ENCODE measurements around the gene SLC41A3. TPM values are rescaled to one million over a fixed set of nuclear protein-coding genes. Genes with fewer than 3 reads are reported as not detected.

Gene SLC41A3
- total and polyA plus RNA-seq, 10 of the 15 experiments (the other 5 are each of a cell fraction or from before 2014, with no cell fraction given), result 8.3 to 29.5 (median 16.7) TPM

DNA sequence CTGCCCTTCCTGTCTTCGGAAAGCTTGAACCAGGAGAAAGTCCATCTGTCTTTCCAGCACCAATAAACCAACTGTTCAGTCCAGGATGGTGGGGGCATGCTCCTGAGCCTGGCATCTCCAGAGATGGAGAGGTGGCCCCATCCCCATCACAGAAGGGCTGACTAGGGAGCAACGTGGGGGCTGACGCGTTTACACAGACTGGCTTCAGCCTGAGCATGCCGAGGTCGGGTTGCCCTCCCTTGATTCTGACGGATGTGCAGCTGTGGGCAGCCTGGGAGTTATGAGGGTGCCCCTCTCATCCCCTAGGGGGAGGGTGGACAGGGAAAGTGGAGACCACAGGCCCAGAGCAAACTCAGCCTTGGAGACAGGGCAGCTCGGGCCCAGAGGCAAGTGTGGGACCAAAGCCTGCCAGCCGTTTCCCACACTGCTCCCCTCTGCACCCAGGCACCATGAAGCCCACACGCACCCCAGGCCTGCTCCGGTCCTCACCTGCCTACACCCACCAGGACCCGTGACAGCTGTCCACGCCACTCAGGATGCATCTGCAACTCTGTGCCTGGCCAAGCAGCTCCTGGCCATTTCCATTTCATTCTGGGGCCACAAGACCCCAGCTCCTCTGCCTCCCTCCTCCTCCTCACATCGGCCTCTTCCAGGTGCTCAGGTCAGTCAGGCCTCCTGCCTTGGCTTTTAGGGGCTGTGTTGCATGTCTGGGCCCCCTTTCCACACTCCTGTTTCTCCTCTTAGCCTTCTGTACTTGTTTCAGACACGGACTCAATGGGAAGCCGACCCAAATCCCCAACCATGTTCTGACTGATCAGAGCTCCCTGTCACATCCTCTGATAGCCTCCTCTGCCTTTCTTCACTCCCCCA is 48.2 kb upstream of the SLC41A3 start:
- 28% methylated on average over 16 of the region's 16 CpGs for WGBS (ENCODE audit: insufficient coverage, insufficient replicate concordance, low lambda C conversion rate, missing lambda C conversion rate)
- ChIA-PET RAD21 (ENCODE audit: unreplicated experiment) (interaction anchor here (2.2 kb wide), 1 partner anchor 66 kb away, joined by 12 read pairs; no protein-coding TSS in a partner anchor), SMC1A (ENCODE audit: uncharacterized antibody, unreplicated experiment) (no interaction called here), CTCF (interaction anchor here (1.0 to 1.1 kb wide), 2 partner anchors 67 to 74 kb away, joined by 3 to 4 read pairs; no protein-coding TSS in a partner anchor), POLR2A (interaction anchor here (0.6 kb wide), 1 partner anchor 523 kb away, joined by 4 read pairs; no protein-coding TSS in a partner anchor)
- no peaks in the 10 kb centered on the region for H3K79me2 ChIP-seq (ENCODE audit: control insufficient read depth, insufficient read depth, low read length)
- H3K27me3 ChIP-seq (replicated peaks in 1 of 2; ENCODE audit: control insufficient read depth in 2 of 2, insufficient read depth in 2 of 2, low read length in 1 of 2), result peaks cover 0 to 2% of the 10 kb centered on the region in 2 experiments; a peak in 1 of 4 replicates
- FAIRE-seq, result no peak
- H4K20me1 ChIP-seq (ENCODE audit: control insufficient read depth, insufficient read depth), result no peaks in the 10 kb centered on the region
- H3K27ac ChIP-seq (ENCODE audit: control insufficient read depth, insufficient read depth), result no peak overlapping the region
- DNase-seq (ENCODE audit: low read depth, low spot score), result no peak
- no peak overlapping the region for H3K4me2 ChIP-seq (ENCODE audit: control insufficient read depth, insufficient read depth)
- no TSS peak for BruUV-seq (replicated peaks)
- intact Hi-C loops (cut with micrococcal nuclease; ENCODE audit: unreplicated experiment) (loop anchor here (10.0 kb wide), 1 partner anchor 1413 kb away; no protein-coding TSS in a partner anchor), in situ Hi-C loops (cut with MboI) (loop anchor here (10.0 kb wide), 1 partner anchor 263 kb away; the partner anchor contains the start of gene CFAP100)
- H3K9ac ChIP-seq (ENCODE audit: control insufficient read depth, insufficient read depth, low read length), result no peak overlapping the region
- H3K36me3 ChIP-seq (ENCODE audit: control insufficient read depth in 2 of 2, insufficient read depth in 2 of 2, low read length in 1 of 2), result no peaks in the 10 kb centered on the region
- ATAC-seq, result no peak
- no peak overlapping the region for H3K4me3 ChIP-seq
- H2AFZ ChIP-seq (ENCODE audit: control insufficient read depth, low read depth, low read length), result no peak overlapping the region
- no peaks in the 10 kb centered on the region for H3K9me3 ChIP-seq (replicated peaks; ENCODE audit: control insufficient read depth, insufficient read depth, low read length)
- no peaks in the 10 kb centered on the region for H3K4me1 ChIP-seq (ENCODE audit: control insufficient read depth, insufficient read depth, low read length)
- TF ChIP-seq ZNF622 (IDR thresholded peaks at IDR 0.05) (no peak), MTA3 (IDR thresholded peaks at IDR 0.05; ENCODE audit: borderline replicate concordance, low read length) (no peak), BMI1 (IDR thresholded peaks at IDR 0.05; ENCODE audit: borderline replicate concordance) (no peak), MYC (IDR thresholded peaks at IDR 0.05; ENCODE audit: insufficient read depth, insufficient read length, insufficient replicate concordance, low read length, severe bottlenecking) (no peak), TBL1XR1 (IDR thresholded peaks at IDR 0.05; ENCODE audit: low read depth, low read length) (no peak), POU2F2 (IDR thresholded peaks at IDR 0.05; ENCODE audit: borderline replicate concordance, low read depth, low read length) (no peak), GATAD2B (conservative IDR thresholded peaks at IDR 0.05; ENCODE audit: low read depth) (no peak), MEF2A (IDR thresholded peaks at IDR 0.05; ENCODE audit: insufficient read depth, low read depth, low read length) (no peak), JUND (IDR thresholded peaks at IDR 0.05; ENCODE audit: low read depth, low read length) (no peak)
- TF ChIP-seq, protein P1, sequence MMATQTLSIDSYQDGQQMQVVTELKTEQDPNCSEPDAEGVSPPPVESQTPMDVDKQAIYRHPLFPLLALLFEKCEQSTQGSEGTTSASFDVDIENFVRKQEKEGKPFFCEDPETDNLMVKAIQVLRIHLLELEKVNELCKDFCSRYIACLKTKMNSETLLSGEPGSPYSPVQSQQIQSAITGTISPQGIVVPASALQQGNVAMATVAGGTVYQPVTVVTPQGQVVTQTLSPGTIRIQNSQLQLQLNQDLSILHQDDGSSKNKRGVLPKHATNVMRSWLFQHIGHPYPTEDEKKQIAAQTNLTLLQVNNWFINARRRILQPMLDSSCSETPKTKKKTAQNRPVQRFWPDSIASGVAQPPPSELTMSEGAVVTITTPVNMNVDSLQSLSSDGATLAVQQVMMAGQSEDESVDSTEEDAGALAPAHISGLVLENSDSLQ (IDR thresholded peaks at IDR 0.05), result no peak
- TF ChIP-seq, protein P2, sequence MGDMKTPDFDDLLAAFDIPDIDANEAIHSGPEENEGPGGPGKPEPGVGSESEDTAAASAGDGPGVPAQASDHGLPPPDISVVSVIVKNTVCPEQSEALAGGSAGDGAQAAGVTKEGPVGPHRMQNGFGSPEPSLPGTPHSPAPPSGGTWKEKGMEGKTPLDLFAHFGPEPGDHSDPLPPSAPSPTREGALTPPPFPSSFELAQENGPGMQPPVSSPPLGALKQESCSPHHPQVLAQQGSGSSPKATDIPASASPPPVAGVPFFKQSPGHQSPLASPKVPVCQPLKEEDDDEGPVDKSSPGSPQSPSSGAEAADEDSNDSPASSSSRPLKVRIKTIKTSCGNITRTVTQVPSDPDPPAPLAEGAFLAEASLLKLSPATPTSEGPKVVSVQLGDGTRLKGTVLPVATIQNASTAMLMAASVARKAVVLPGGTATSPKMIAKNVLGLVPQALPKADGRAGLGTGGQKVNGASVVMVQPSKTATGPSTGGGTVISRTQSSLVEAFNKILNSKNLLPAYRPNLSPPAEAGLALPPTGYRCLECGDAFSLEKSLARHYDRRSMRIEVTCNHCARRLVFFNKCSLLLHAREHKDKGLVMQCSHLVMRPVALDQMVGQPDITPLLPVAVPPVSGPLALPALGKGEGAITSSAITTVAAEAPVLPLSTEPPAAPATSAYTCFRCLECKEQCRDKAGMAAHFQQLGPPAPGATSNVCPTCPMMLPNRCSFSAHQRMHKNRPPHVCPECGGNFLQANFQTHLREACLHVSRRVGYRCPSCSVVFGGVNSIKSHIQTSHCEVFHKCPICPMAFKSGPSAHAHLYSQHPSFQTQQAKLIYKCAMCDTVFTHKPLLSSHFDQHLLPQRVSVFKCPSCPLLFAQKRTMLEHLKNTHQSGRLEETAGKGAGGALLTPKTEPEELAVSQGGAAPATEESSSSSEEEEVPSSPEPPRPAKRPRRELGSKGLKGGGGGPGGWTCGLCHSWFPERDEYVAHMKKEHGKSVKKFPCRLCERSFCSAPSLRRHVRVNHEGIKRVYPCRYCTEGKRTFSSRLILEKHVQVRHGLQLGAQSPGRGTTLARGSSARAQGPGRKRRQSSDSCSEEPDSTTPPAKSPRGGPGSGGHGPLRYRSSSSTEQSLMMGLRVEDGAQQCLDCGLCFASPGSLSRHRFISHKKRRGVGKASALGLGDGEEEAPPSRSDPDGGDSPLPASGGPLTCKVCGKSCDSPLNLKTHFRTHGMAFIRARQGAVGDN (IDR thresholded peaks at IDR 0.05), result no peak
- TF ChIP-seq, protein P3, sequence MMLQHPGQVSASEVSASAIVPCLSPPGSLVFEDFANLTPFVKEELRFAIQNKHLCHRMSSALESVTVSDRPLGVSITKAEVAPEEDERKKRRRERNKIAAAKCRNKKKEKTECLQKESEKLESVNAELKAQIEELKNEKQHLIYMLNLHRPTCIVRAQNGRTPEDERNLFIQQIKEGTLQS (IDR thresholded peaks at IDR 0.05; ENCODE audit: borderline replicate concordance, extremely low read depth, low read depth, low read length), result no peak
